ENCODE data around the gene KRTAP9-1.
"Not testable (repeated sequence)": the region's sequence is repeated elsewhere in the genome, so short reads cannot be mapped to it uniquely, and the experiment has no call there.

Gene KRTAP9-1, protein sequence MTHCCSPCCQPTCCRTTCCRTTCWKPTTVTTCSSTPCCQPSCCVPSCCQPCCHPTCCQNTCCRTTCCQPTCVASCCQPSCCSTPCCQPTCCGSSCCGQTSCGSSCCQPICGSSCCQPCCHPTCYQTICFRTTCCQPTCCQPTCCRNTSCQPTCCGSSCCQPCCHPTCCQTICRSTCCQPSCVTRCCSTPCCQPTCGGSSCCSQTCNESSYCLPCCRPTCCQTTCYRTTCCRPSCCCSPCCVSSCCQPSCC

DNA sequence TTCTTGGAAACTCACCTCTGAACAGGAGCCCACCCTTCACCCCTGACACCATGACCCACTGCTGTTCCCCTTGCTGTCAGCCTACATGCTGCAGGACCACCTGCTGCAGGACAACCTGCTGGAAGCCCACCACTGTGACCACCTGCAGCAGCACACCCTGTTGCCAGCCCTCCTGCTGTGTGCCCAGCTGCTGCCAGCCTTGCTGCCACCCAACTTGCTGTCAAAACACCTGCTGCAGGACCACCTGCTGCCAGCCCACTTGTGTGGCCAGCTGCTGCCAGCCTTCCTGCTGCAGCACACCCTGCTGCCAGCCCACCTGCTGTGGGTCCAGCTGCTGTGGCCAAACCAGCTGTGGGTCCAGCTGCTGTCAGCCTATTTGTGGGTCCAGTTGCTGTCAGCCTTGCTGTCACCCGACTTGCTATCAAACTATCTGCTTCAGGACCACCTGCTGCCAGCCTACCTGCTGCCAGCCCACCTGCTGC is at the start of gene KRTAP9-1:
KRTAP9-1 (plus strand) TSS at position 51 of the 482 bp plus-strand sequence; CDS start at position 51, 0 bp downstream.
- DNase-seq (ENCODE audit: low read depth in 3 of 3): not testable (repeated sequence)

DNA sequence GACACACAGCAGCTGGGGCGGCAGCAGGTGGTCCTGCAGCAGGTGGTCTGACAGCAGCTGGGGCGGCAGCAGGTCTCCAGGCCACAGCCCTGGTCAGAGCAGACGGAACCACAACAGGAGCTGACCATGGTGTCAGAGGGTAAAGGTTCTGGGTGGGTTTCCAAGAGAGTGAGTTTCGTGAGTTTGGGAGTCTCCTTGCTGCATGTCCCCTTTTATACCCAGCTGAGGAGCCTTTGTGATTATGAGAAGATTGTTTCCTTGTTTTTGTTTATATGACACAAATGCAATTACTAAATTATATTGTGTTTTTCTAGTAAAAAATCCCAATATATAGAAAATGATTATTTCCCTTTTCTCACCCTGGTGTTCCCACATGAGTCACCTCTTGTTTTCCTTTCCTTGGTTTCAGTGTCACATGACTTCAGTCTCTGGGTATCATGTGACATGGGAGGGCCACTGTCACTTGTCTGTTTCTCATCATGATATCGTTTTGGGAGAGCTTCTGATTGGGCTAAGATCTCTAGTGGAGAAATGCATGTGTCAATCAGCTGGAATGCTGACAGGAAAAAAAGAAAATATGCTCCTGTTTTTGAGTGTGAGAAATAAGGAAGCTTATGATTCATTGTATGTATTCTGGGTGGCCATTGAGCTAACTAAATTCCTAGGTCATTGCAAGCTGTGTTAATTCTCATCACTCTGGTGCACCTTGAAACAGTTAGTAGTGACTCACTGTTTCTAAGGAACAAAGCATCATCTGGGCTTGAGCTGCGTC is 49.1 kb upstream of the KRTAP9-1 start, which contains the start of gene KRTAP4-6:
KRTAP4-6 (minus strand) TSS at position 185 of the 772 bp plus-strand sequence; CDS start at position 128, 57 bp downstream.
- DNase-seq (ENCODE audit: low read depth in 3 of 3): no peak

- no peak for DNase-seq (ENCODE audit: low read depth in 3 of 3)
Observed at GRCh38 chr17:41141361-41141760, 48.3 kb upstream of the KRTAP9-1 start.

DNA sequence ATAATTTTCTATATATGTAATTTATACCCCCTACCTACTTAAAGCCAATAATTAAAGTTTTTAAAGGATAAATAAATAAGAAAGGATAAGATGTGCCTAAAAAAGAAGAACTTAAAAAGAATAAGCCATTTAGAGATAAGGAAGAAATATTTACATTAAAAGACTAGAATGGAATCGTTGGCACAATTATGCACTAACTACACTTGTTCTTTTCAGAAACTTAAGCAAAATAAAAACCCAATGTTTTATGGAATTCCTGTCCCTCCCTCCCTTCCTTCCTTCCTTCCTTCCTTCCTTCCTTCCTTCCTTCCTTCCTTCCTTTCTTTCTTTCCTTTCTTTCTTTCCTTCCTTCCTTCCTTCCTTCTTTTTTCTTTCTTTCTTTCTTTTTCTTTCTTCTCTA is 44.8 kb upstream of the KRTAP9-1 start:
- no peak for DNase-seq (ENCODE audit: low read depth in 3 of 3)

DNA sequence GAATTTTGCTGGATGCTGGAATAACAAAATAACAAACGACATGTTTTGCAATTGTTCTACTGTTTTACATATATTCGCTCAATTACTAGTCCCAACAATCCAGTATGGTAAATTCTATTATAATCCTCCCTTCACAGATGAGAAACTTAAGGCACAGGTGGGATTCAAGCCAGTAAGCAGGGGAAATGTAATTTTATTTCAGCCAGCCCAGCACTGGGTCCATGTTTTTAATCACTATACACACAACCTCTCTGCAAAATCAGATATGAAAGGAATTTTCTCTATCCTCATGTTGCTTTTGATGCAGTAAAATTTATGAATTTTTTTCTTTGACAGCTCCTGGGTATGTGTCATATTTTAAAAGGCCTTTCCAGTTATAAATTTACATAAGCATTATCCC is 44.4 kb upstream of the KRTAP9-1 start:
- DNase-seq (ENCODE audit: low read depth in 3 of 3): no peak

GRCh38 chr17:41147531-41148204 is 42.0 kb upstream of the KRTAP9-1 start:
- no peak for DNase-seq (ENCODE audit: low read depth in 3 of 3)

DNA sequence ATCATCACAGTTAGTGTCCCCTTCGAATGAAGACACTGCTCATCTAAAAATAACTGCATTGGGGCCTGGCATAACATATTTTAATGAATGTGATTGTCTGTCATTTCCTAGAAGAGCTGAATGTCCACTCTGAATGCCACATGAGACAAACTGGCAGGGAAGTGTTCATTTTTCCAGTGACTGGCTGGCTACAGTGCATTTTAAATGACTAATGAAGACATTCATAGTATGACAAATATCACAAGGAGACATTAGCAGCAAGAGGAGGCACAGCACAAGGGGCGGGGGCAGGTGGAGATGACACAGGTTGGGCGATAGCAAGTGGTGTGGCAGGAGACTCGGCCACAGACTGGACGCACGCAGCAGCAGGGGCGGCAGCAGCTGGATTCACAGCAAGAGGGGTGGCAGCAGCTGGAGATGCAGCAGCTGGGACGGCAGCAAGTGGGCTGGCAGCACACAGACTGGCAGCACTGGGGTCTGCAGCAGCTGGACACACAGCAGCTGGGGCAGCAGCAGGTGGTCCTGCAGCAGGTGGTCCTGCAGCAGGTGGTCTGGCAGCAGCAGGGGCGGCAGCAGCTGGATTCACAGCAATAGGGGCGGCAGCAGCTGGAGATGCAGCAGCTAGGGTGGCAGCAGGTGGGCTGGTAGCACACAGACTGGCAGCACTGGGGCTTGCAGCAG is 40.6 kb upstream of the KRTAP9-1 start:
- not testable (repeated sequence) for DNase-seq (ENCODE audit: low read depth in 3 of 3)

GRCh38 chr17:41149652-41149985 is 40.1 kb upstream of the KRTAP9-1 start, which contains the start of gene KRTAP4-5:
Gene KRTAP4-5 (minus strand): TSS chr17:41149825. CDS start chr17:41149767, 58 bp downstream.
- DNase-seq (ENCODE audit: low read depth in 3 of 3): no peak

GRCh38 chr17:41150026-41150425 is 39.7 kb upstream of the KRTAP9-1 start:
- no peak for DNase-seq (ENCODE audit: low read depth in 3 of 3)

GRCh38 chr17:41151525-41151924 is 38.2 kb upstream of the KRTAP9-1 start:
- no peak for DNase-seq (ENCODE audit: low read depth in 3 of 3)

DNA sequence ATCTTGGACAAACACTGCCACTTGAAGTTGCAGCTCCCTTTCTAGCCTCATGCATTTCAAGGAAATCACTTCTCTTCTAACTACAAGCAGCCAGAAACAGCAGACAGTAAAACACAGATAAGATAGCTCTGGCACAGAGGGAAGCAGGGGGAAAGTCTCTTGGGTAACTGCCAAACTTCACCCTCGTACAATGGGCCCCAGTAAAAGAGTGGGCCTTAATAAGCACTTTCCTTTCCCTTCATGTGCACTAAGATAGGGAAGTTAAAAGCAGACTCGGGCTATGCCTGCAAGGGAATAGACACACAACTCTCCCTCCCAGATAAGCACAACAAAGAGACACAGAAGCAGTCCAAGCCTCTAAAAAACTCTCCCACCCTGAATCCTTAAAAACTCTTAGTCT is 35.8 kb upstream of the KRTAP9-1 start:
- no peak for DNase-seq (ENCODE audit: low read depth in 3 of 3)

DNA sequence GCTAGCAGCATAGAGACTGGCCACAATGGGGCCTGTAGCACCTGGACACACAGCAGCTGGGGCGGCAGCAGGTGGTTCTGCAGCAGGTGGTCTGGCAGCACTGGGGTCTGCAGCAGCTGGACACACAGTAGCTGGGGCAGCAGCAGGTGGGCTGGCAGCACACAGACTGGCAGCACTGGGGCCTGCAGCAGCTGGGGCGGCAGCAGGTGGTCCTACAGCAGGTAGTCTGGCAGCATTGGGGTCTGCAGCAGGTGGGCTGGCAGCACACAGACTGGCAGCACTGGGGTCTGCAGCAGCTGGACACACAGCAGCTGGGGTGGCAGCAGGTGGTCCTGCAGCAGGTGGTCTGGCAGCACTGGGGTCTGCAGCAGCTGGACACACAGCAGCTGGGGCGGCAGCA is 29.5 kb upstream of the KRTAP9-1 start:
- not testable (repeated sequence) for DNase-seq (ENCODE audit: low read depth in 3 of 3)

DNA sequence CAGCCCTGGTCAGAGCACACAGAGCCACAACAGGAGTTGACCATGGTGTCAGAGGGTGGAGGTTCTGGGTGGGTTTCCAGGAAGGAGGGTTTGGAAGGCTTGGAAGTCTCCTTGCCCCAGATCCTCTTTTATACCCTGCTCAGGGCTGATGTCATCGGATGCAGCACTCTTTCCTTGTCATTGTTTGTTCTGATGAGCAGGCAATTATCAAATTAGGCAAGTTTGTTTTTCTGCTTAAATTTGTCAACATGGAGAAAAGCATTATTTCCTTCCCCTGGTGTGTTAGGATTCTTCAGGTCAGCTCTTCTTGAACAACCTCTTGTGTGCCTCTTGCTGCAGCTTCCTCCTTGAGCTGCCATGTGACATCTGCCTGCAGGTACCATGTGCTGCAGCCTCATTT is 29.0 kb upstream of the KRTAP9-1 start, which contains the start of gene KRTAP4-4:
KRTAP4-4 (minus strand) TSS at position 101 of the 400 bp plus-strand sequence; CDS start at position 44, 57 bp downstream.
- no peak for DNase-seq (ENCODE audit: low read depth in 3 of 3)

GRCh38 chr17:41163828-41164227 is 25.9 kb upstream of the KRTAP9-1 start:
- no peak for DNase-seq (ENCODE audit: low read depth in 3 of 3)

GRCh38 chr17:41167561-41167960 is 22.1 kb upstream of the KRTAP9-1 start:
- no peak for DNase-seq (ENCODE audit: low read depth in 3 of 3)

DNA sequence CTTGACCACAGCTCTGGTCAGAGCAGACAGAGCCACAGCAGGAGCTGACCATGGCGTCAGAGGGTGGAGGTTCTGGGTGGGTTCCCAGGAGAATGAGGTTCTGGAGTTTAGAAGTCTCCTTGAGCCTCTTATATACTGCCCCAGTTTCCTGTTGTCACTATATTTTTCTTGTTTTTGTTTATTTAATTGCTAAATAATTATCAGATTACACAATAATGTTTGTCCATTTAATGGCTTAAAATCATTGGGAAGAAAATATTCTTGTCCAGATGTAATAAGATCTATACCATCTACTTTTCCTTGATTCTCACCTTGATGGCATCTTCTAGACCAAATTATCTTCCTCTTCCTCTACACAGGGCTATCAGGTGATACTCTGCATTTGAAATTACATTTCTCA is 21.6 kb upstream of the KRTAP9-1 start, which contains the start of gene KRTAP4-3:
KRTAP4-3 (minus strand) TSS at position 101 of the 400 bp plus-strand sequence; CDS start at position 52, 49 bp downstream.
- DNase-seq (ENCODE audit: low read depth in 3 of 3): no peak

DNA sequence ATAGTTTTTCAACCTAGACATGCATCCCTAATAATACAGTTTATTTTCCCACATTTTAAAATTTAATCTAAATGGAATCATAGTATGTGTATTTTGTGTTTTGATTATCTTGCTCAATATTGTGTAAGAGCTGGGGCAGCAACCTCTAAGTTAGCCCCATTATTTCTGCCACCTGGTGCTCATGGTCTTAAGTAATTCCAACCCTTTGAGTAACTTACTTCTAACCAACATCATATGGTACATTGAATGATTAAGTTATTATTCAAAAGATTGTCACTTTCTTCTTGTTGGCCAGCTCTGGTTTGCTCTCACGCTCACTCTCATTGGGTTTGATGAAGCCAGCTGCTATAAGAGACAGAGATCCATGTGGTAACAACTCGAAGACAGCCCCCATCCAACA is 17.8 kb upstream of the KRTAP9-1 start:
- no peak for DNase-seq (ENCODE audit: low read depth in 3 of 3)

DNA sequence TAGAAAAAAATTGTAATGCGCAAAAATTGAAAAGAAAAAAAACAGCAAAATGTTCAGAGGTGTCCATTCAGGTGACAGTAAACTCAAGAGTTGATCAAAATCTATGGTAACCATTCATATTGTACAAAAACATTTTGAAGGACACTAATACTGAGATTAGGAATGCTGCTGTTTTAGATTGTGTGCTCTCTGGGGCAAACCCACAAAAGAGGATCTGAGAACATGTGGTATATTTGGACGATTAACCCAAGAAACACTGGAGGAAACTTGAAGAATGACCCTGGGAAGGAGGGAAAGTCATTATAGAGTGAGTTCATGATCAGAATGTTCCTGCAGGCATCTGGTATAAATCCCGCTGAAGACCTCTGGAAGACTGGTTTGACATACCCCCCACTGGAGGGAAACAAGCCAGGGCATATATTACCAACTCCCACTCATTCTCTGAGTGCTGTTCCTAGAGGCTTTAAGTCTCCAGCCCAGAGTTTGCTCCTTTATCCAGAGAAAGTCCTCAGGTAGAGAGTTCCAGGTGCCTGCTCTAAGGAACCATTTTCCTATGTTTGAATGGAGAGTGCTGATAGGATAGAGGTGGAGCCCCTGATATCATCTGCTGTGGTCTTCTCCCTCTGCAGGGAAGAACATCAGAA is 12.8 kb upstream of the KRTAP9-1 start:
- no peak for DNase-seq (ENCODE audit: low read depth in 3 of 3)

DNA sequence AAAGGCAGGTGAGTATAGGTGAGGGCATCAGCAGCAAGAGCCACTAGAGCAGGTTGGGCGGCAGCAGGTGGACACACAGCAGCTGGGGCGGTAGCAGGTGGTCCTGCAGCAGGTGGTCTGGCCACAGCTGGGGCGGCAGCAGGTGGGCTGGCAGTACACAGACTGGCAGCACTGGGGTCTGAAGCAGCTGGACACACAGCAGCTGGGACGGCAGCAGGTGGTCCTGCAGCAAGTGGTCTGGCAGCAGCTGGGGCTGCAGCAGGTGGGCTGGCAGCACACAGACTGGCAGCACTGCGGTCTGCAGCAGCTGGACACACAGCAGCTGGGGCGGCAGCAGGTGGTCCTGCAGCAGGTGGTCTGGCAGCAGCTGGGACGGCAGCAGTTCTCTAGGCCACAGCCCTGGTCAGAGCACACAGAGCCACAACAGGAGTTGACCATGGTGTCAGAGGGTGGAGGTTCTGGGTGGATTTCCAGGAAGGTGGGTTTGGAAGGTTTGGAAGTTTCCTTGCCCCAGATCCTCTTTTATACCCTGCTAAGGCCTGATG is 11.9 kb upstream of the KRTAP9-1 start, which contains the start of gene KRTAP4-2:
KRTAP4-2 (minus strand) TSS at position 495 of the 545 bp plus-strand sequence; CDS start at position 438, 57 bp downstream.
- DNase-seq (ENCODE audit: low read depth in 3 of 3): no peak

- DNase-seq (ENCODE audit: low read depth in 3 of 3): no peak
Observed at GRCh38 chr17:41178341-41178740, 11.3 kb upstream of the KRTAP9-1 start.
